GM23338 (cell line): ENCODE data around the gene IRF2BP2.

ENCODE experiments used
- CREB1 ChIP-seq: fragments of 250-450 bp; sonication (Bioruptor Pico); IDR thresholded peaks from 2 replicates; pipeline ENCODE4 v1.5.0; 2020; ENCODE audit warnings: low read depth, mild to moderate bottlenecking, moderate library complexity
- CTCF ChIP-seq, 2 experiments: fragments of 200-600 bp in 1 of 2; sonication (generic) in 1 of 2; conservative IDR thresholded peaks; 2 replicates each; pipeline versions ENCODE4 v1.5.1 to v1.6.1; 2016 to 2017; ENCODE audit warnings: antibody characterized with exemption in 2 of 2, low read depth in 2 of 2, mild to moderate bottlenecking in 2 of 2, moderate library complexity in 1 of 2
- EZH2 ChIP-seq: fragments of 200-600 bp; sonication (generic); IDR thresholded peaks from one replicate; pipeline ENCODE4 v1.8.0; 2017; ENCODE audit warnings: antibody characterized with exemption, mild to moderate bottlenecking, low read depth; ENCODE audit not compliant: unreplicated experiment
- POLR2AphosphoS5 ChIP-seq: IDR thresholded peaks from 2 replicates; pipeline ENCODE4 v1.6.1; 2016; ENCODE audit warnings: antibody characterized with exemption, low read depth
- REST ChIP-seq: IDR thresholded peaks from one replicate; pipeline ENCODE4 v1.6.1; 2018; ENCODE audit warnings: antibody characterized with exemption; ENCODE audit not compliant: unreplicated experiment

- TF ChIP-seq CREB1 (CRISPR knock-in tag): no peak
- TF ChIP-seq CTCF (conservative IDR thresholded peaks at IDR 0.05; ENCODE audit: low read depth in 2 of 2): no peak
- TF ChIP-seq POLR2AphosphoS5: no peak
- no peak for TF ChIP-seq EZH2
- TF ChIP-seq REST: no peak
Observed at GRCh38 chr1:234613128-234613875, 3.3 kb upstream of the IRF2BP2 start.
